ENCODE results near the gene KRT72. TPM values are rescaled to one million over a fixed set of nuclear protein-coding genes. Genes with fewer than 3 reads are reported as not detected.

Gene KRT72
- total RNA-seq, 1 experiment from 2014 or later = not detected

DNA sequence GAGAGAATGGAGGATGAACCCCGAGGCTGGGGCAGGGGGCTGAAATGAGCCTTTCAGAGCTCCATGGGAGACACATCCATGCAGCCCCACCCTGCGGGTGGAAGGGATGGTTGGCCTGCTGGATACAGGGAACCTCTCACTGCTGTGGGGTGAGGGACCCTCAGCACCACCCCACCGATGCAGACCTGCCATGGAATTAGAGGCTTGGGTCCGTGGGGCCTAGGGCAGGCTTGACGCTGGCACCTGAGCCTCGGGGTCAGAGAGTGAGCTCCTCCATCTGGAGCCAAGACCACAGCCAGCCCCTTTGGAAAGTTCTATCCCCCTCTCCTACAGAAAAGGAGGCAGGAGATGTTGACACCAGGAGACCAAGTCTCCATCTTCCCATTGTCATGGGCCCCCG is 20.2 kb downstream of the KRT72 start:
- H3K27me3 ChIP-seq (ENCODE audit: insufficient read depth, low read depth) = no peaks in the 10 kb centered on the region
- 0 out of 2 replicates have a peak overlapping the region, but pooled peaks have one; percentile 58 for H3K4me2 ChIP-seq
- no peaks in the 10 kb centered on the region for H3K79me2 ChIP-seq (ENCODE audit: low read depth)
- no peaks in the 10 kb centered on the region for H4K20me1 ChIP-seq (ENCODE audit: insufficient read depth)
- no peaks in the 10 kb centered on the region for H3K9me2 ChIP-seq (ENCODE audit: insufficient read depth)
- H3K4me3 ChIP-seq = no peak overlapping the region
- H3F3A ChIP-seq (ENCODE audit: insufficient read depth, low read depth) = no peaks in the 10 kb centered on the region
- H3K4me1 ChIP-seq (replicated peaks; ENCODE audit: insufficient read depth) = peaks cover 19% of the 10 kb centered on the region
- ChIA-PET CTCF (interaction anchor here (0.9 to 1.9 kb wide), 2 partner anchors 139 to 185 kb away, joined by 3 to 7 read pairs; no protein-coding TSS in a partner anchor), POLR2A (ENCODE audit: unreplicated experiment) (interaction anchor here (0.5 to 0.6 kb wide), 2 partner anchors 239 to 270 kb away, joined by 3 to 6 read pairs; no protein-coding TSS in a partner anchor)
- DNase-seq = no peak
- no peak for TF ChIP-seq EZH2 (IDR thresholded peaks at IDR 0.05; ENCODE audit: low read depth)
- TF ChIP-seq, protein P1, sequence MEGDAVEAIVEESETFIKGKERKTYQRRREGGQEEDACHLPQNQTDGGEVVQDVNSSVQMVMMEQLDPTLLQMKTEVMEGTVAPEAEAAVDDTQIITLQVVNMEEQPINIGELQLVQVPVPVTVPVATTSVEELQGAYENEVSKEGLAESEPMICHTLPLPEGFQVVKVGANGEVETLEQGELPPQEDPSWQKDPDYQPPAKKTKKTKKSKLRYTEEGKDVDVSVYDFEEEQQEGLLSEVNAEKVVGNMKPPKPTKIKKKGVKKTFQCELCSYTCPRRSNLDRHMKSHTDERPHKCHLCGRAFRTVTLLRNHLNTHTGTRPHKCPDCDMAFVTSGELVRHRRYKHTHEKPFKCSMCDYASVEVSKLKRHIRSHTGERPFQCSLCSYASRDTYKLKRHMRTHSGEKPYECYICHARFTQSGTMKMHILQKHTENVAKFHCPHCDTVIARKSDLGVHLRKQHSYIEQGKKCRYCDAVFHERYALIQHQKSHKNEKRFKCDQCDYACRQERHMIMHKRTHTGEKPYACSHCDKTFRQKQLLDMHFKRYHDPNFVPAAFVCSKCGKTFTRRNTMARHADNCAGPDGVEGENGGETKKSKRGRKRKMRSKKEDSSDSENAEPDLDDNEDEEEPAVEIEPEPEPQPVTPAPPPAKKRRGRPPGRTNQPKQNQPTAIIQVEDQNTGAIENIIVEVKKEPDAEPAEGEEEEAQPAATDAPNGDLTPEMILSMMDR (conservative IDR thresholded peaks at IDR 0.05) = no peak
- intact Hi-C loops (cut with micrococcal nuclease; ENCODE audit: unreplicated experiment) = loop anchor here (1.0 to 5.0 kb wide), 2 partner anchors 59 to 89 kb away; partner anchors contain the start of gene KRT6A
- no peaks in the 10 kb centered on the region for H3K36me3 ChIP-seq (ENCODE audit: low read depth)
- no peak overlapping the region for H3K27ac ChIP-seq
- no peaks in the 10 kb centered on the region for H3K9me3 ChIP-seq (ENCODE audit: insufficient read depth, low read depth)
- no peak overlapping the region for H2AFZ ChIP-seq
- no TSS peak for BruUV-seq (replicated peaks)

DNA sequence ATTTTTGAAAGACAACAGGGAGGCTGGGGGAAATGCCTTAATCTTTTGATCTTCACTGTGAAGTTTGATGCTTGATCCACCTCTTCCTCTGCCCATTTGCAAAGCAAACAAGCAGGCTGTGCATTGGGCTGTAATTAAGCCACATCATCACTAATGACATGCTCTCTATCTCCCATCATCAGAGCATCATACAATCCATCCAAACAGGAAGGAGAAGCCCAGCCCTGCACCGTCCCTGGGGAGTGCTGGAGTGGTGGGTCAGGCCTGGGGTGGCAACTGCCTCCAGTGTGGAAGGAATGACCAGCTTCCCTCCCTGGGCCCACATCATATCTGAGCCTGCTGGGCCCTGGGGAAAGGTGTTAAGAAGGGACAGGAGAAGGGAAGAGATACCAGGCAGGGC is 20.8 kb downstream of the KRT72 start:
- POLR2A ChIA-PET (ENCODE audit: unreplicated experiment) = interaction anchor here (0.6 kb wide), 1 partner anchor 274 kb away, joined by 7 read pairs; no protein-coding TSS in a partner anchor
- H3K9me3 ChIP-seq (ENCODE audit: insufficient read depth, low read depth) = no peaks in the 10 kb centered on the region
- no peaks in the 10 kb centered on the region for H3F3A ChIP-seq (ENCODE audit: insufficient read depth, low read depth)
- H2AFZ ChIP-seq = no peak overlapping the region
- no peak overlapping the region for H3K4me2 ChIP-seq
- BruUV-seq (replicated peaks) = no TSS peak
- H4K20me1 ChIP-seq (ENCODE audit: insufficient read depth) = no peaks in the 10 kb centered on the region
- no peak for DNase-seq
- intact Hi-C loops (cut with micrococcal nuclease; ENCODE audit: unreplicated experiment) = loop anchor here (5.0 kb wide), 1 partner anchor 88 kb away; the partner anchor contains the start of gene KRT6A
- H3K4me3 ChIP-seq = no peak overlapping the region
- CTCF ChIA-PET = interaction anchor here (0.9 kb wide), 2 partner anchors 138 to 290 kb away, joined by 3 to 6 read pairs; no protein-coding TSS in a partner anchor
- H3K9me2 ChIP-seq (ENCODE audit: insufficient read depth) = no peaks in the 10 kb centered on the region
- no peaks in the 10 kb centered on the region for H3K36me3 ChIP-seq (ENCODE audit: low read depth)
- H3K79me2 ChIP-seq (ENCODE audit: low read depth) = no peaks in the 10 kb centered on the region
- H3K27me3 ChIP-seq (ENCODE audit: insufficient read depth, low read depth) = no peaks in the 10 kb centered on the region
- TF ChIP-seq, protein P1 (conservative IDR thresholded peaks at IDR 0.05) = no peak
- no peak for TF ChIP-seq EZH2 (IDR thresholded peaks at IDR 0.05; ENCODE audit: low read depth)
- no peak overlapping the region for H3K27ac ChIP-seq
- peaks cover 19% of the 10 kb centered on the region for H3K4me1 ChIP-seq (replicated peaks; ENCODE audit: insufficient read depth)

DNA sequence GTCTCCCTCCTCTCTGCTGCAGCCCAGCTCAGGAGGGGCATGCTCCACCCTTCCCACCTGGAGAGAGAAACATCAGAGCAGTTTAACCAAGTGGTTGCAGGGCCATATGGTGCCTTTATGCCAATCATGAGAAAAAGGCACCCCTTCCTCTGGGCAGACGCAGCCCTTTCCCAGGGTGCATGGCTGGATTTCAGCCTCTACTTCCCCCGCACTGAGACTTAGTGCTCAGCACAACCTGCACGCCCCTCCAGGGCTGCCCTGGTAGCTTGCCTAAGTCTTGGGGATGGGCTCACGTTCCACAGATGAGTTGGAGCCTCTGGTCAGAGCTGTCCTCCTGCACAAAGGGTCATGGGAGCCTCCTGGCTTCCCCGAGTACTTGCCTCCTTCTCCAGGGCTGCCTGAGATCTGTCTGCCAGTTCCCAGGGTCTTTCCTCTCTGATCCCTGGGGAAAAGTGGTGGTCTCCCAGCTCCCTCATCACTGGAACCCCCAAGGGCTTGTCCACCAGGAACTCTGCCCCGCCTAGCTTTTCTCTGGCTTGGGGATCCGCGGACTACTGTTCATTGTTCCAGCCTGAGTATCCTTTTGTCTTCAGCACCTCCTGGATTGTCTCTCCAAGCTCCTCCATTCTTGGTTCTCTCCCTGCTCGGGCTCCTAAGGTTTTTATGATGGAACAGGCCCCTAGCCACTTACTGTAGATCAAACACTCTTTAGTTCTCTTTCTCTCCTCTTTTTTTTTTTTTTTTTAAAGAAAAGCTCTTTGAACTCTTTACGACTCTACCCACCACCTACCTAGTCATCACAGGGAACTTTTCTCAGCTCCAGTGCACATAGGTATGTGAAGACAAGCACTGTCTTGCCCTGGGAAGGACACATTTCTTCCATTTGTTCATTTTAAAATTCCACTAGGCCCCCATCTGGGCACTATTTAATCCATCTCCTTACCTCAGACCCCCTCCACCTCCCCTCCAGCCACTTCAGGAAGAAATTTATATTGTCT is 21.5 kb downstream of the KRT72 start:
- Histone ChIP-seq H3K27ac (no peak overlapping the region), H3K4me1 (replicated peaks; ENCODE audit: insufficient read depth) (peaks cover 19% of the 10 kb centered on the region), H3F3A (ENCODE audit: insufficient read depth, low read depth) (no peaks in the 10 kb centered on the region), H3K4me2 (no peak overlapping the region), H3K27me3 (ENCODE audit: insufficient read depth, low read depth) (no peaks in the 10 kb centered on the region), H3K4me3 (no peak overlapping the region), H3K9me3 (ENCODE audit: insufficient read depth, low read depth) (no peaks in the 10 kb centered on the region), H3K9me2 (ENCODE audit: insufficient read depth) (no peaks in the 10 kb centered on the region), H3K79me2 (ENCODE audit: low read depth) (no peaks in the 10 kb centered on the region), H4K20me1 (ENCODE audit: insufficient read depth) (no peaks in the 10 kb centered on the region), H2AFZ (no peak overlapping the region), H3K36me3 (ENCODE audit: low read depth) (no peaks in the 10 kb centered on the region)
- TF ChIP-seq, protein P1 (conservative IDR thresholded peaks at IDR 0.05) = no peak
- TF ChIP-seq EZH2 (IDR thresholded peaks at IDR 0.05; ENCODE audit: low read depth) = no peak
- BruUV-seq (replicated peaks) = no TSS peak
- intact Hi-C loops (cut with micrococcal nuclease; ENCODE audit: unreplicated experiment) = loop anchor here (5.0 kb wide), 1 partner anchor 87 kb away; the partner anchor contains the start of gene KRT6A
- no peak for DNase-seq
- POLR2A ChIA-PET (ENCODE audit: unreplicated experiment) = interaction anchor here (0.6 to 0.7 kb wide), 2 partner anchors 209 to 273 kb away, joined by 3 to 7 read pairs; no protein-coding TSS in a partner anchor
- CTCF ChIA-PET = interaction anchor here (0.6 to 0.9 kb wide), 2 partner anchors 217 to 291 kb away, joined by 3 to 6 read pairs; no protein-coding TSS in a partner anchor

All from PC-9 (cell line).